Stimulated activated naive CD8-positive, alpha-beta T cell treated with anti-CD3 and anti-CD28 coated beads, Interleukin-15, Interleukin-2, amounts not matched to agents 100 ng/mL and 50 ng/mL, for 24 hours (primary cell): Measurements from ENCODE around the gene OPN5.

Experiments used
- H3K27ac Mint-ChIP-seq: one replicate; pipeline ENCODE4 v1.8.0; 2021; ENCODE audit warnings: mild to moderate bottlenecking, mixed read lengths
- H3K27me3 Mint-ChIP-seq: one replicate; pipeline ENCODE4 v1.8.0; 2021; ENCODE audit warnings: mixed read lengths
- H3K36me3 Mint-ChIP-seq: one replicate; pipeline ENCODE4 v1.8.0; 2021; ENCODE audit warnings: low read depth, mixed read lengths
- H3K4me1 Mint-ChIP-seq: one replicate; pipeline ENCODE4 v1.8.0; 2021; ENCODE audit warnings: low read depth, mixed read lengths
- H3K4me3 Mint-ChIP-seq: one replicate; pipeline ENCODE4 v1.8.0; 2021; ENCODE audit warnings: mild to moderate bottlenecking, mixed read lengths
- H3K9me3 Mint-ChIP-seq: one replicate; pipeline ENCODE4 v1.8.0; 2021; ENCODE audit warnings: mixed read lengths

The OPN5 gene

DNA sequence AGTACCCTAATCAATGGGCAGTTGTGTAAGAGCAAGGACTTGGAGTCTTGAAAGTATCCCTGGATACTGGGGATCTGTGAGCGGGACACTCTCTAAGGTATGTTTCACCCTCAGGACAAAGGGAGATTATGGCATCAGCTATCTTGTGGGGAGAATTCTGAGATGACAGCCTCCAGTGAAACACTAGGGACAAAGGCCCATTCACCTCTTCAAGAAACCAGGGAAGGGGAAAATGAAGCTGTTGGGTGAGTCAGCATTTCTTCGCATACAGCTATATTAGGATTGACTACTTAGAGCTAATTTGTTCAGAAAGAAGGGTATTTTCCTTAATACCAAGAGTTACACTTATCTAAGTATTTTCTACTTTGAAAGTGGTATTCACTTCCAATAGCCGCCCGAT, 35.9 kb downstream of the OPN5 start:
- Mint-ChIP-seq H3K4me1 (no peaks in the 10 kb centered on the region), H3K36me3 (no peaks in the 10 kb centered on the region), H3K27me3 (peaks cover 31% of the 10 kb centered on the region), H3K27ac (no peak overlapping the region), H3K9me3 (no peaks in the 10 kb centered on the region), H3K4me3 (no peak overlapping the region)

GRCh38 chr6:47819461-47819860, 37.6 kb downstream of the OPN5 start:
- Mint-ChIP-seq H3K27ac (no peak overlapping the region), H3K4me3 (no peak overlapping the region), H3K9me3 (no peaks in the 10 kb centered on the region), H3K27me3 (peaks cover 21% of the 10 kb centered on the region), H3K4me1 (no peaks in the 10 kb centered on the region), H3K36me3 (no peaks in the 10 kb centered on the region)

DNA sequence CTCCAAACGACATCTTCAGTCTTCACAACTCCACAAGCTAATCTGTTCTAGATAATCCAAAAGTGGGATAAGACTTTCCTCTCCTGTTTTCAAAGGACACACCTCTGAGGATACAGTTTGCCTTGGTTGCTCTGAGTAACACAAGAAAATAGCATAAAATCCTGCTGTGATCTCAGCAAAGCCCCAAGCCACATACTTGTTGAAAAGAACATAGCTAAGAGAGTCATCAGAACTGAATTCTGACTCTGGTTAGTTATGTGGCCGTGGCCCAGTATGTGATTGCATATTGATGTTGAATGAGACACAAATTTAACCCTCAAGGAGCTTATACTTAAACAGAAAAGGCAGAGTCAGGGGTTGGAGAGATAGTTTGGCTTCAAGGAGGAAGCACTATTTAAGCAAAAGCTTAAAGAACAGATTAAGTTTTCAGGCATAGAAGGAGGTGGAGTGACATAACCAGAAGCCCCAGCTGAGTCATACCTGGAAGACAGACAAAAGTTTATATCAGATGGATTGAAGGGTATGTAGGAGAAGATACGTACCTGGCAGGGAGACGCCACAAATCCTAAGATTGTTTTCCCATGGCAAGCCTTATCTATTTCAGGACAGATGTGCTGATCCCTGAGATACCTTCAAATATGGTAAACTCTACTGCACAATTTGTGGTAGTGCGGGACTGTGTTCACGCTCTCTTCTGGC, 41.2 kb downstream of the OPN5 start:
- no peaks in the 10 kb centered on the region for H3K36me3 Mint-ChIP-seq
- H3K27me3 Mint-ChIP-seq = peaks cover 13% of the 10 kb centered on the region
- no peaks in the 10 kb centered on the region for H3K9me3 Mint-ChIP-seq
- H3K4me1 Mint-ChIP-seq = no peaks in the 10 kb centered on the region
- no peak overlapping the region for H3K4me3 Mint-ChIP-seq
- H3K27ac Mint-ChIP-seq = no peak overlapping the region

GRCh38 chr6:47832386-47833100, 50.7 kb downstream of the OPN5 start:
- Mint-ChIP-seq H3K27ac (no peak overlapping the region), H3K4me1 (peaks cover 8% of the 10 kb centered on the region), H3K9me3 (no peaks in the 10 kb centered on the region), H3K4me3 (no peak overlapping the region), H3K27me3 (peaks cover 19% of the 10 kb centered on the region), H3K36me3 (no peaks in the 10 kb centered on the region)

DNA sequence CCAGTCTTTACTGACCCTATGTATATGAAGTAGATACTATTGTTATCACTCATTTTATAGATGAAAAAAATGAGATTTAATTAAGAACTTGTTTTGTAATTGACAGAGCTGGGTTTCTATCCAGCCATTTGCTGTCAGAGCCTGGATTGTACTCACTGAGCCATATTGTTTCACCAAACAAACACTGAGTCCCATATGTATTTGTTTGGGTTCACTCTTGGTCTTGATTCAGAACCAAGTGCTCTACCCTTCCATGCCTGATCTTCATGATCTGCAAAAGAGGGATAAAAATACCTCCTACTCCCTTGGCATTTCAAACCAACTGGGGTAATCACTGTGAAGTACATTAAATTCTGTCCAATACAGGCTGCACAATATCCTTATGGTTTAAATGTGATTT, 52.4 kb downstream of the OPN5 start:
- H3K4me1 Mint-ChIP-seq = peaks cover 8% of the 10 kb centered on the region
- no peak overlapping the region for H3K27ac Mint-ChIP-seq
- H3K9me3 Mint-ChIP-seq = no peaks in the 10 kb centered on the region
- H3K27me3 Mint-ChIP-seq = peaks cover 23% of the 10 kb centered on the region
- H3K36me3 Mint-ChIP-seq = no peaks in the 10 kb centered on the region
- no peak overlapping the region for H3K4me3 Mint-ChIP-seq

DNA sequence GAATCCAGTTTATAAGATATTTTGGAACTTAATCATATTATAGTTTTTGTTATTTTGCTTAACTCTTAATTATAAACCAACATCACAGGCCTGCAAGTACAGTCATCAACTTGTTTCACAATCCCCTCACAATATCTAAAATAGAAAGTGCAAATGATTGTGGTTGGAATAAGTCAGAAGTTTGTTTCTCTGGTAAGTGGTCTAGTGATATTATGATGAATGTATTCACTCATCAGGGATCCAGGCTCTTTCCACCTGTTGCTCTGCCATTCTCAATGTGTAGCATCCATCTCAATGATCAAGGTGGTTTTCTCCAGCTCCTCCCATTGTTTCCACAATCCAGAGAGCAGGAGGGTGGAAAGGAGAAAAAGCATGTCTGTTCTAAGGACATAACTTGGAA, 54.2 kb downstream of the OPN5 start:
- peaks cover 8% of the 10 kb centered on the region for H3K4me1 Mint-ChIP-seq
- peaks cover 34% of the 10 kb centered on the region for H3K27me3 Mint-ChIP-seq
- H3K27ac Mint-ChIP-seq = peak overlapping the region; percentile 2
- H3K36me3 Mint-ChIP-seq = no peaks in the 10 kb centered on the region
- no peaks in the 10 kb centered on the region for H3K9me3 Mint-ChIP-seq
- no peak overlapping the region for H3K4me3 Mint-ChIP-seq

- Mint-ChIP-seq H3K4me1 (peaks cover 8% of the 10 kb centered on the region), H3K27me3 (peaks cover 34% of the 10 kb centered on the region), H3K27ac (peak overlapping the region; percentile 2), H3K4me3 (no peak overlapping the region), H3K36me3 (no peaks in the 10 kb centered on the region), H3K9me3 (no peaks in the 10 kb centered on the region)
Measured at GRCh38 chr6:47836639-47837038, 54.8 kb downstream of the OPN5 start.

DNA sequence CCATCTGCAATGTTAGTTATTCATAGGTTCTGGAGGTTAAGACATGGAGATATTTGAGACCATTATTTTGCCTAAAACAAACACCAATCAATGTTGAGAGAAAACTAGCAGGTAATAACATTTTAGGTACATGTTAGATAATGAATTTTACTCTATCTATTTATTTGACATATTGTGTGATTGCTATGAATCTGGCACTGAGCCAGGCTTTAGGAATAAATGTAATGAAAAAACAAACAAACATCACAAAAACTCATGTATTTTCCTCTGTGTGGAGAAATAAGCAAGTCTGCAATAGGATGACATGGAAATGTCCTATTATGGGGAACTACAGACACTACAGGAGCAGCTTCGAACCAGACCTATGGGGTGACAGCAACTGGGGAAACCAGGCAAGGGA, 57.8 kb downstream of the OPN5 start:
- Mint-ChIP-seq H3K27me3 (peaks cover 26% of the 10 kb centered on the region), H3K4me1 (peaks cover 8% of the 10 kb centered on the region), H3K9me3 (no peaks in the 10 kb centered on the region), H3K4me3 (no peak overlapping the region), H3K36me3 (no peaks in the 10 kb centered on the region), H3K27ac (no peak overlapping the region)

DNA sequence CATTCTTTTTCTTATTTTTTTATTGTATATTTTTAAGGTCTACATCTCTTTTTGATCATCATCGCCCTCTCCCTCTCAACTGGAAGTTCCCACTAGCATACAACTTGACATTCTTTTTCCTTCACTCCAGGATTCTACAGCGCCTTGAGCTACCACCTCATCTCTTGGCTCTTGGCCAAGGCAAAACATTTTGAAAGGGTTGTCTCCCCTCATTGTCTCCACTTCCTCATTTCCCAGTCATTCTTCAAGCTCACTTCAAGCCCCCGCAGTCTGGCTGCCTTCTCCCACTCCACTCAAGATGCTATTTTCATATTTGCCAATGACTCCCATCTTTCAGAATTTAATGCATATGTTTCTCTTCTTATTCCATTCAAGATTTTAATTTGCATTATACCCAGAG, 63.0 kb downstream of the OPN5 start:
- Mint-ChIP-seq H3K36me3 (no peaks in the 10 kb centered on the region), H3K9me3 (no peaks in the 10 kb centered on the region), H3K4me3 (no peak overlapping the region), H3K27ac (no peak overlapping the region), H3K4me1 (no peaks in the 10 kb centered on the region), H3K27me3 (peaks cover 10% of the 10 kb centered on the region)

- Mint-ChIP-seq H3K9me3 (no peaks in the 10 kb centered on the region), H3K4me3 (no peak overlapping the region), H3K4me1 (no peaks in the 10 kb centered on the region), H3K36me3 (no peaks in the 10 kb centered on the region), H3K27ac (no peak overlapping the region), H3K27me3 (peaks cover 5% of the 10 kb centered on the region)
Measured at GRCh38 chr6:47846752-47847151, 64.9 kb downstream of the OPN5 start.

DNA sequence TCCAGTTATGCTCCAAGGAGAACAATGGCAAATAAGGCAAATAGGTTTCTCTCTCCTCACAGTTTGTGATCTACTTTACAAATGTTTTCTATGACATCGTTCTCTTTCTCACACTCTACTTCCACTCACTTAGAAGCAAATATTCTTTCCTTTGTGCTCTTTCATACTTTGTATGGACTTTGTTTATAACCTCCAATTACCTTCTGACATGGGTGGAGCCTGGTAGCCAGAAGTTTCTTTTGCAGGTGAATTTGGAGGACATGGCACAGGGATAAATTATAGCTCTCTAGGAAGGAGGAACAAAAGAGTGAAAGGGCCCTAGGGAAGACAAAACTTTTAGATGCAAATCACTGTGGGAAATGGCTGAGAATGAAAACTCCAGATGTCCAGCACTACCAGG, 69.3 kb downstream of the OPN5 start:
- H3K27me3 Mint-ChIP-seq = peaks cover 7% of the 10 kb centered on the region
- no peaks in the 10 kb centered on the region for H3K36me3 Mint-ChIP-seq
- H3K27ac Mint-ChIP-seq = no peak overlapping the region
- no peak overlapping the region for H3K4me3 Mint-ChIP-seq
- H3K9me3 Mint-ChIP-seq = no peaks in the 10 kb centered on the region
- H3K4me1 Mint-ChIP-seq = no peaks in the 10 kb centered on the region

GRCh38 chr6:47852727-47853126, 70.9 kb downstream of the OPN5 start:
- H3K27ac Mint-ChIP-seq = no peak overlapping the region
- no peaks in the 10 kb centered on the region for H3K9me3 Mint-ChIP-seq
- H3K4me3 Mint-ChIP-seq = no peak overlapping the region
- H3K27me3 Mint-ChIP-seq = peaks cover 7% of the 10 kb centered on the region
- H3K36me3 Mint-ChIP-seq = no peaks in the 10 kb centered on the region
- no peaks in the 10 kb centered on the region for H3K4me1 Mint-ChIP-seq

DNA sequence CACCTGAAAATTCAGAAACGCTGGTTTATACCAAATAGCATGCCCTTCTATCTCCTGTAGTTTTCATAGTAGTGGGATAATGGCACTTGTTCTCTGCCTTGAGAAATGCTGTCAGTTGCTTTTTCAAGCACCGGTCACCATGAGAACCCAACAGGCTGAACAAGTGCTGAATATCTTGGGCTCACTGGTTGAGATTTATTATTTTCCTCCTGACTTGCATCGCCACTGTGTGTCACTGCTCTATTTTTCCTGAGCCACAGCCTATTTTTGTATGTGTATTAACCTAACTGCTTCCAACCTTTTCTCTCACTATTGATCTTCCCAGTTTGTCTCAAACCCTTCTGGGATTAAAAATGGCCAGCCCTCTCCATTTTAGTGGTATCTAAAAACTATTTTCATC, 71.9 kb downstream of the OPN5 start:
- Mint-ChIP-seq H3K36me3 (no peaks in the 10 kb centered on the region), H3K27me3 (peaks cover 7% of the 10 kb centered on the region), H3K4me1 (no peaks in the 10 kb centered on the region), H3K9me3 (no peaks in the 10 kb centered on the region), H3K4me3 (no peak overlapping the region), H3K27ac (no peak overlapping the region)

GRCh38 chr6:47854971-47855370, 73.1 kb downstream of the OPN5 start:
- Mint-ChIP-seq H3K27me3 (peaks cover 7% of the 10 kb centered on the region), H3K9me3 (no peaks in the 10 kb centered on the region), H3K36me3 (no peaks in the 10 kb centered on the region), H3K27ac (no peak overlapping the region), H3K4me3 (no peak overlapping the region), H3K4me1 (no peaks in the 10 kb centered on the region)

DNA sequence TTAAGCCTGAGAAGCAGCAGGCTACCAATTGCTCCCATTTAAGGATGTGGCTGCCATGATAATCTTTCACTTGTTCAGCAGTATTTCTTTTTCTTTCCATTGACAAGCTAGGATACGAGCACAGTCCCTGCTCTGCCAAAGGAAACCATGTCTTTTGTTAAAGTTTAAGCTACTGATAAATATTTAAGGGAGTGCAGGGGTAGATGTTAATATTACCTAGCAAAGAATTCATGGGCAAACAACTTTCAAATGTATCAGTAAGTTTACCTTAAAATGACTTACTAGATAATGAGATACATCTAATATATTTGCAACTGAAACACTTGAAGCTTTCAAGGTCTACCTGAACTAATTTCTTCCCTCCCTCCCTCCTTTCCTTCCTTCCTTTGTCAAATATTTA, 77.3 kb downstream of the OPN5 start:
- Mint-ChIP-seq H3K4me1 (no peaks in the 10 kb centered on the region), H3K27me3 (peaks cover 4% of the 10 kb centered on the region), H3K4me3 (no peak overlapping the region), H3K36me3 (no peaks in the 10 kb centered on the region), H3K27ac (no peak overlapping the region), H3K9me3 (no peaks in the 10 kb centered on the region)

DNA sequence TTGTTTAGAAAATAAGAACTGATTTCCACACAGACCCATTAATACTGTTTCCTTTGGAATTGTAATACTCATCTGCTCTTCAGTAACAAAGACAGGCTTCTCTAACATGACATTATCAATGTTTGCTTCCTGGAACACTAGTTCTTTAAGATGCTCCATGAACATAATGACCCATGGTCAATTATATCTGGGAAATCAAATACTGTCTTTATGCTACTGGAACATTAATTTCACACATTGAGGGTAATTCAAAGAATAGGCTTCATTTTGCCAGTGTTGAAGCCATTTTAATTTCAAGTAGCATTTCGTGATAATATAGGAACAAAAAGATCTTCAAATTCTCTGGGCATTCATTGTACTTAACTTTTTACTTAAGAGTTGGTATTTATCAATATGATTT, 80.9 kb downstream of the OPN5 start:
- Mint-ChIP-seq H3K9me3 (no peaks in the 10 kb centered on the region), H3K4me1 (no peaks in the 10 kb centered on the region), H3K27ac (no peak overlapping the region)

More for the DNA sequence above, 80.9 kb downstream of the OPN5 start:
- Mint-ChIP-seq H3K27me3 (no peaks in the 10 kb centered on the region), H3K4me3 (no peak overlapping the region), H3K36me3 (no peaks in the 10 kb centered on the region)
